HG03378 (cell line): ENCODE results near the gene TMEM169.

Experiments
- ATAC-seq: cut with Tn5 transposase; IDR thresholded peaks from one replicate; pipeline ENCODE4 v1.9.1; 2021; ENCODE audit warnings: mild to moderate bottlenecking, moderate library complexity; ENCODE audit not compliant: unreplicated experiment

The TMEM169 gene

DNA sequence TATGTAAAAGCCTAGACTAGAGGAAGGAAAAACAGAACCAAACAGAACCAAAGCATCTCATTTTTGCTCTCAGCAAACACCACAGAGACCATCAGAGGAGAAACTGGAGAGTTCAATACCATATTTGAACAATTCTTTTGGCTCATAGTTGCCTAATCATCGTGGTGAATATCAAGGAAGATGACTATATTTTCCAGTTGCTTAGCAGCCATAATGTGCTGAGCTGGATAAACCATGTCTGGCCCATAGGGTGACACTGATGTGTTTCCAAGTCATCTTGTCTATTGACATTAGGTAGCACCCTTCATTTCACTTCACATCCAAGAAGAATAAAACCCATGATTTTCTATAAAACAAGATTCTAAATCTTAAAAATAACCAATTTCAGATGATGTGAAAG lies 21.5 kb downstream of the TMEM169 start:
- ATAC-seq = no peak

GRCh38 chr2:216104691-216105090 lies 23.0 kb downstream of the TMEM169 start:
- no peak for ATAC-seq

DNA sequence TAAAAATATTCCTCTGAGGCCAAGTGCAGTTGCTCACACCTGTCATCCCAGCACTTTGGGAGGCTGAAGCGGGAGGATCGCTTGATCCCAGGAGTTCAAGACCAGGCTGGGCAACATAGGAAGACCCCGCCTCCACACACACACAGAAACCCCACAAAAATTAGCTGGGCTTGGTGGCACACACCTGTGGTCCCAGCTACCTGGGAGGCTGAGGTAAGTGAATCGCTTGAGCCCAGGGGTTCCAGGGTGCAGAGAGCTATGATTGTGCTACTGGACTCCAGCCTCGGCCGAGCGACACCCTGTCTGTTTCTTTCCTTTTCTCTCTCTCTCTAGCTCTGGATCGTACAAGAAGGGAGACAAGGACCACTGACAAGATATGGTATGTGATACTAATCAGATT lies 25.6 kb downstream of the TMEM169 start:
- ATAC-seq = no peak

- ATAC-seq = no peak
These were observed 26.0 kb downstream of the TMEM169 start for GRCh38 chr2:216107760-216108159.

DNA sequence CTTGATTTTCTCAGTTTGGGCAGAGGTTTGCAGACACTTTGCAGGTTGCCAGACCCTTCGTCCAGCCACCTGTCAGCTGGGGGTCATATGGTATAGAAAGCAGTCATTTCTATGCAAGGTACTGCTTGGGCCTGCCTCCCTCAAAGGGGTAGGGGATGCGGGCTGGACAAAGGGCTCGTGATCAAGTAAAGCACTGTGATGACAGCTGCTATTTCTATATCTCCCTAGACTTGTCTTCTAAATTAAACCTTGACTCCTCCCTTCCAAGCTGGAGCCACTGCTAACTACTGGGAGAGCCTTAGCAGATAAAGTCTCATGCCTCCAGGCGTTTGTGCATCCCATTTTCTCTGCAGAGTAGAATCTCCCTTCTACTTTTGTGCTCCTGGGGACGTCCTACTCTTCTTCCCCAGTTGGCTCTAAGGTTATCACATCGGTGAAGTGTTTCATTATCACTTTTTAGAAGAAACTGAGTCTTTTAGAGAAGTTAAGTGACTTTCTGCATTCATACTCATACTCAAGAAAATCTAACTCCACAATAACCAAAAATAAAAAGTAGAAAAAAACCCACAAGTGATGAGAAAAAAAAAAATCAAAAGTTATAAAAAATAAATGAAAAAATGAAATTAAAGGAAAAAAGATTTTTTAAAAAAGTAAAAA lies 26.7 kb downstream of the TMEM169 start:
- no peak for ATAC-seq

GRCh38 chr2:216108967-216109921 lies 27.5 kb downstream of the TMEM169 start, which contains the start of gene XRCC5:
TSS of gene XRCC5 (plus strand) at chr2:216109348. CDS start at chr2:216109437, 89 bp downstream.
- peak; percentile 32 for ATAC-seq

DNA sequence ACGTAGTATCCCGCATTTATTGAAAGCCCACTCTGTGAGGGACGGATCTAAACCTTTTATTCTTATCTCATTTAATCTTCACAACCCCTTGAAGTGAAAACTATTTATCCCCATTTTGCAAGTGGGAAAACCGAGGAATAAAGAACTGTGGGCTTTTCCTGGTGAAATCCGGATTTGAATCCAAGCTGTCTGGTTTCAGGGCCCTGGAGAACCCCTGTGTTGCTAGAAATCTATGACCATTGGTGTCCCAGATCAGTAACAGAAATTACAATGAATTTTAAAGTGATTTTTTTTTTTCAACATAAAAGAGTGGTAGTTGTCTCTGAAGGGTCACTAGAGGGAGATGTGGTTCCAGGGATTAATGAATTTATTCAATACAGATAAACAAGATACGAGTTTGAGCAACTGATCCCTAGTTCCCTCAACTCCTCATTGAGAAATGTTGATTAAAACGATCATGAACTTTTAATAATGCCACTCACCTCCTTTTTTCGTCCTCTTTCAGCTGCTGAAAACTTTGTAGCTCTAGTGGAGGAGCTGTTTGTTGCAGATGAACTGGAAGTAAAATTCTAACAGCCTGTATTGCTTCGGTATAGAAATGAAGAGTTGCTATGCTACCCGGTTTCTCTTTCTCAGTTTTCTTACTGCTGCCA lies 28.4 kb downstream of the TMEM169 start:
- no peak for ATAC-seq

DNA sequence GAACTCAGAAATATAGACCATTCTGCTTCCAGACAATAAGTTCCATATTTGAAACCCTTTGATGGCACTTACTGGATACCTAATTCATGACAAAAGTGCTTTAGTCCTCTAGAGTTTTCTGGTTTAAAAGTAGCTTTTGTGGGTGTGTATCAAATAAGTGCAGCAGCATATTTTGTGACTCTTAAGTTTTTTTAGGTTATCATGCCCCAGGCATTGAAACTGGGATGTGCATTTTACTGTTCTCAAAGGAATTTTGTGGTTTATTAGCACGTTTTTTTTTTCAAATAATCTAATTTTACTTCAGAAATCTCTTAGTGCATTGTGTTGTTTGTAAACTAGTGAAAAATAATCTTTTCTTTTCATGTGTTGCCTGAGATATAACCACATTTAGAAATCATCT lies 28.9 kb downstream of the TMEM169 start:
- ATAC-seq = no peak

DNA sequence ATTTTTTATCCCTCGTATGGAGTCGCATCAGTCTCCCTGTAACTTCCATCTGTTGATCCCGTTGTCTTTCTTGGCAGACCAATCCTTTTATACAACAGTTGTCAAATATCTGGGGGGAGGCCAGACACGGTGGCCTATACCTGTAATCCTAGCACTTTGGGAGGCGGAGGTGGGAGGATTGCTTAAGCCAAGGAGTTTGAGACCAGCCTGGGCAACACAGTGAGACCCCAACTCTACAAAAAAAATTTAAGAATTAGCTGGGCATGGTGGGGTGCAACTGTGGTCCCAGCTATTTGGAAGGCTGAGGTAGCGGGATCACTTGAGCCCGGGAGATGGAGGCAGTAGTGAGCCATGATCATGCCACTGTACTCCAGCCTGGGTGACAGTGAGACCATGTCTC lies 29.4 kb downstream of the TMEM169 start:
- no peak for ATAC-seq

GRCh38 chr2:216112926-216113325 lies 31.2 kb downstream of the TMEM169 start:
- ATAC-seq = no peak

- ATAC-seq = peak; percentile 79
These were observed 31.9 kb downstream of the TMEM169 start for GRCh38 chr2:216113572-216113971.

DNA sequence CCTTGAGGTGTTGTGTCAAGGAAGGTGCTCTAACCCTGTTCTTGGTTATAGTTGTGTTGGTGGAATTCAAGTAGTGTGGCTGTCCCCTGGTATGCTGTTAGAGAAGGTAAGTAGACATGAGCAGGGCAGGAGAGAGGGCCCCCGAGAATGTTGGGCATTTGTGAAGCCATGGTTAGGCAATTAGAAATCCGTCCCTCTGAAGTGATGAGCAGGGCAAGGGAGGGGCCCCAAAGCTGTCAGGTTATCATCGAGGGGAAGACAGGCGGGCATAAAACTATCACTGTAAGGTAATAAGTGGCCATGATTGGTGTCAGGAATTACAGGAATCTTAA lies 32.6 kb downstream of the TMEM169 start:
- ATAC-seq = no peak

DNA sequence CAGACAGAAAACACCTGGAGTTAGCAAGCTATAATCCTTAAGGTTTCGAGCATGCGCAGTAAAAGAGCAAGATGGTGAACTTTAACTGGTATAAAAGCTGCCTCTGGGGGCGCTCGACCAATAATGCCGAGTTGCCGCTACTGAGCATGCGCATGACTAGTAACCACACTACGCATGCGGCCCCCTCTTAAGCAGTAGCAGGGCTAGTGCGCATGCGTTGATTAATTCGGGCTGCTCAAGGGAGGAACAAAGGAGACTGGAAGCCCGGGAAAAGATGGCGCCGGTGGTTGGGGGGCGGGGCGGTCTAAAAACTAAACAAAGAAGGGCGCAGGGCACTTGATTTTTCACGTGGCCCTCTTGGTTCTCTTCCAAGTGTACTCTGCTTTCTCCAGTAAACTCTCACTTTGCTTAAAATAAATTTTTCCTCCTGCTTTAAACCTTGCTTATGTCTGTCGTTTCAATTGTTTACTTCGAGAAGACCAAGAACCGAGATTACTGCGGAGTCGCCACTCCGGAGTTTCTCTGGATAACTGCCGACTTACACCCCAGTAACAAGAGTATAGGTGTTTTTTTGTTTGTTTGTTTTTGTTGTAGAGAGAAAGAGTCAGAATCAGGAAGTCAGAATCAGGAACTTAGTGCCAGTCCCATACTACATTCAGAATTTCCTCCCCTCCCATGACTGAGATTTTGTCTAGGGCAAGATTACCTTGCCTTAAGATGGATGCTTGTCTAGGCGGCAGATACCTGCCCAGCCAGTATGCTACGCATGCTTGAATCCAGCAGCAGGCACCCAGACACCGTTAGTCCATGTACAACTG lies 33.2 kb downstream of the TMEM169 start:
- no peak for ATAC-seq

DNA sequence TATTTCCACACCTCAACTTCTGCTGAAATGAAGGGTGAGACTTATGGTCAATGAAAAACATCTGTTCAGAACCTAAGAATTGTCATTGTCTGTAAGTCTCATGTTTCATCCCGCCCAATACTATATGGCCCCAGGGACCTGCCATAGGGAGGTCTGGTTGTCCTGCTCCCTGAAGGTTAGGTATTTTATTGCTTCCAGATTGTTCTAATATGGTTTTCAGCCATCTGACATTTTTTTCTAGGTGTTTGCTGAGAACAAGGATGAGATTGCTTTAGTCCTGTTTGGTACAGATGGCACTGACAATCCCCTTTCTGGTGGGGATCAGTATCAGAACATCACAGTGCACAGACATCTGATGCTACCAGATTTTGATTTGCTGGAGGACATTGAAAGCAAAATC lies 34.7 kb downstream of the TMEM169 start:
- ATAC-seq = no peak

- ATAC-seq = no peak
These were observed 36.0 kb downstream of the TMEM169 start for GRCh38 chr2:216117561-216118340.

- ATAC-seq = no peak
These were observed 36.8 kb downstream of the TMEM169 start for GRCh38 chr2:216118474-216118873.

DNA sequence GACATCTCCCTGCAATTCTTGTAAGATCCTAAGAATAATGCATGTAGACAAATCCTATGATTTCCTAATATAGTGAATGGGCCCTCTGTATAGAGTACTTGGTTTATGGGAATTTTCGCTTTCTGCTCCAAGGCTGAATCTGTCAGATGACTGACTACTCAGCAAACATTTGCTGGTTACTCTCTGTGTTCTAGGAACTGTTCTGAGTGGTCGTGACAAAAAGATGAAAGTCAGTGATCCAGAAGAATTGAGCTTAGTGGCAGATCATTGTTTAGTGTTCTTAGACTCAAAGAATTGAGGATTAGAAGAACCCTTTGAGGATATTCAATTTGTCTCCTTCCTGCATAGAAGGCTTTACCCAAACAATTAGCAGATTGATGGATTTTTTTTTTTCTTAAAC lies 37.4 kb downstream of the TMEM169 start:
- ATAC-seq = no peak

DNA sequence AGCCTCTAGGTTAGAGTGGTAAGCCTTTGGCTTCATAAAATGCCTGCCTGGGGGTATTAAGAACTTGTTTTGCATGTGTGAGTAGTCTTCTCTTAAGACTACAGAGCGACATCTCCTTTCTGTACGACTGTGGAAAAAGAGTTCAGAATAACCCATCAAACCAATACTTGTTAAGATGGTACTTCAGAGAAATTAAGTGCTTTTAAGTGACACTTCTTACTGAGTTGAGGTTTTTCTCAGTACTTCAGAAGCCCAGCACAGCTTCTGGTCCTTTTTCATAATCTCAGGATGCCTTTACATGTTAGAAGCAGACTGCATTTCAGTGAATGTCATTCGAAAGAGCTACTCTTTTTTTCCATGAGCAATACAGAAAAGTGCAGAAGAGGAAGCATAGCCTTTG lies 38.3 kb downstream of the TMEM169 start:
- ATAC-seq = no peak

- no peak for ATAC-seq
These were observed 39.5 kb downstream of the TMEM169 start for GRCh38 chr2:216121255-216121654.

- ATAC-seq = no peak
These were observed 45.2 kb downstream of the TMEM169 start for GRCh38 chr2:216126943-216127342.
